T1000 (cell line): Measurements from ENCODE around the gene SPG11.
A peak's percentile ranks its signal among the peaks of the same experiment; 100 is the strongest.
"Not testable (repeated sequence)": the region's sequence is repeated elsewhere in the genome, so short reads cannot be mapped to it uniquely, and the experiment has no call there.

Experiments used
- DNase-seq: peaks from one replicate; lab custom pipeline; 2025; ENCODE audit warnings: mixed read lengths; lab: John Stamatoyannopoulos, UW

SPG11 gene, protein sequence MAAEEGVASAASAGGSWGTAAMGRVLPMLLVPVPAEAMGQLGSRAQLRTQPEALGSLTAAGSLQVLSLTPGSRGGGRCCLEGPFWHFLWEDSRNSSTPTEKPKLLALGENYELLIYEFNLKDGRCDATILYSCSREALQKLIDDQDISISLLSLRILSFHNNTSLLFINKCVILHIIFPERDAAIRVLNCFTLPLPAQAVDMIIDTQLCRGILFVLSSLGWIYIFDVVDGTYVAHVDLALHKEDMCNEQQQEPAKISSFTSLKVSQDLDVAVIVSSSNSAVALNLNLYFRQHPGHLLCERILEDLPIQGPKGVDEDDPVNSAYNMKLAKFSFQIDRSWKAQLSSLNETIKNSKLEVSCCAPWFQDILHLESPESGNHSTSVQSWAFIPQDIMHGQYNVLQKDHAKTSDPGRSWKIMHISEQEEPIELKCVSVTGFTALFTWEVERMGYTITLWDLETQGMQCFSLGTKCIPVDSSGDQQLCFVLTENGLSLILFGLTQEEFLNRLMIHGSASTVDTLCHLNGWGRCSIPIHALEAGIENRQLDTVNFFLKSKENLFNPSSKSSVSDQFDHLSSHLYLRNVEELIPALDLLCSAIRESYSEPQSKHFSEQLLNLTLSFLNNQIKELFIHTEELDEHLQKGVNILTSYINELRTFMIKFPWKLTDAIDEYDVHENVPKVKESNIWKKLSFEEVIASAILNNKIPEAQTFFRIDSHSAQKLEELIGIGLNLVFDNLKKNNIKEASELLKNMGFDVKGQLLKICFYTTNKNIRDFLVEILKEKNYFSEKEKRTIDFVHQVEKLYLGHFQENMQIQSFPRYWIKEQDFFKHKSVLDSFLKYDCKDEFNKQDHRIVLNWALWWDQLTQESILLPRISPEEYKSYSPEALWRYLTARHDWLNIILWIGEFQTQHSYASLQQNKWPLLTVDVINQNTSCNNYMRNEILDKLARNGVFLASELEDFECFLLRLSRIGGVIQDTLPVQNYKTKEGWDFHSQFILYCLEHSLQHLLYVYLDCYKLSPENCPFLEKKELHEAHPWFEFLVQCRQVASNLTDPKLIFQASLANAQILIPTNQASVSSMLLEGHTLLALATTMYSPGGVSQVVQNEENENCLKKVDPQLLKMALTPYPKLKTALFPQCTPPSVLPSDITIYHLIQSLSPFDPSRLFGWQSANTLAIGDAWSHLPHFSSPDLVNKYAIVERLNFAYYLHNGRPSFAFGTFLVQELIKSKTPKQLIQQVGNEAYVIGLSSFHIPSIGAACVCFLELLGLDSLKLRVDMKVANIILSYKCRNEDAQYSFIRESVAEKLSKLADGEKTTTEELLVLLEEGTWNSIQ (N-terminal part only)

DNA sequence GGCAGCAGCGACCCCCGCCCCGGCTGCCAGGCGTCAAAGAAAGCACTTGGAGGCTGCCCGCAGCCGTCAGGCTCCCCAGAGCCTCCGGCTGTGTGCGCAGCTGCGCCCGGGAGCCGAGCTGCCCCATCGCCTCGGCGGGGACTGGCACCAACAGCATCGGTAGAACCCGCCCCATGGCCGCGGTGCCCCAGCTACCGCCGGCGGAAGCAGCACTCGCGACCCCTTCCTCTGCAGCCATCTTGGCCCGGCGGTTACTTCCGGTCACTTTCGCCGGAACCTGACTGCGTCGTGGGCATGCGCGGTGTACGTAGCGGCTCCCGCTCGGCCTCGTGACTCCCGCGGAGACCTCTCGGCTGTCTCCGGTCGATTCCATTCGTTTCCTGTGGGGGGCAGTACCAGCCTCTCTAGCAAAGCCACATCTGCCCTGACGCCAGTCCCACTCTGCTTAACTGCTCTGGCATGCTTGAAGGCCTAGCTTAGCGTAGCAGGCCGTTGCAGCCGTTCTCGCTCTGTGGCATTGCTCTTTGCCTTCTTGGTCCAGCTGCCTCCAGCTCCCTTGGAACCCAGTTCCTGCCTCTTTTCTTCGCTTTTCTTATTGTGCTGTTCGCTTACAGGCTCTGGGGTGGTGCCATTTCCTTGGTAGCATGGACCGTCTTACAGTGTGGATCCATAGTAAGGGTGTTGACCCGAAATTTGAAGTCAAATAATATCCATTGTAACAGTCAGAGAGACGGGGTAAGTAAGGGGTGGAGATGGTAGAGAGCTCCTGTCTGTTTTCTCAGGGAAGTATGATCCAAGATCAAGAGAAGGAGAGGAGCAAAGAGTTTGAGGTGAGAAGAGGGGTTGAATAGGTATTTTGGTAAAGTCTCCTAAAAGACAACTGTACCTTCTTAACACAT lies at the start of gene SPG11:
SPG11 (minus strand) TSS at position 253 of the 899 bp plus-strand sequence; CDS start at position 238, 15 bp downstream.
- peak; percentile 89 for DNase-seq

DNA sequence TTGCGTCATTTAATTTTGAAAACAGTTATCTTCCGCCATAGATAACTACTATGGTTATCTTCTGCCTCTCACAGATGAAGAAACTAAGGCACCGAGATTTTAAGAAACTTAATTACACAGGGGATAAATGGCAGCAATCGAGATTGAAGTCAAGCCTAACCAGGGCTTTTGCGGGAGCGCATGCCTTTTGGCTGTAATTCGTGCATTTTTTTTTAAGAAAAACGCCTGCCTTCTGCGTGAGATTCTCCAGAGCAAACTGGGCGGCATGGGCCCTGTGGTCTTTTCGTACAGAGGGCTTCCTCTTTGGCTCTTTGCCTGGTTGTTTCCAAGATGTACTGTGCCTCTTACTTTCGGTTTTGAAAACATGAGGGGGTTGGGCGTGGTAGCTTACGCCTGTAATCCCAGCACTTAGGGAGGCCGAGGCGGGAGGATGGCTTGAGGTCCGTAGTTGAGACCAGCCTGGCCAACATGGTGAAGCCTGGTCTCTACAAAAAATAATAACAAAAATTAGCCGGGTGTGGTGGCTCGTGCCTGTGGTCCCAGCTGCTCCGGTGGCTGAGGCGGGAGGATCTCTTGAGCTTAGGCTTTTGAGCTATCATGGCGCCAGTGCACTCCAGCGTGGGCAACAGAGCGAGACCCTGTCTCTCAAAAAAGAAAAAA lies 49.0 kb upstream of the SPG11 start:
- peak; percentile 42 for DNase-seq

DNA sequence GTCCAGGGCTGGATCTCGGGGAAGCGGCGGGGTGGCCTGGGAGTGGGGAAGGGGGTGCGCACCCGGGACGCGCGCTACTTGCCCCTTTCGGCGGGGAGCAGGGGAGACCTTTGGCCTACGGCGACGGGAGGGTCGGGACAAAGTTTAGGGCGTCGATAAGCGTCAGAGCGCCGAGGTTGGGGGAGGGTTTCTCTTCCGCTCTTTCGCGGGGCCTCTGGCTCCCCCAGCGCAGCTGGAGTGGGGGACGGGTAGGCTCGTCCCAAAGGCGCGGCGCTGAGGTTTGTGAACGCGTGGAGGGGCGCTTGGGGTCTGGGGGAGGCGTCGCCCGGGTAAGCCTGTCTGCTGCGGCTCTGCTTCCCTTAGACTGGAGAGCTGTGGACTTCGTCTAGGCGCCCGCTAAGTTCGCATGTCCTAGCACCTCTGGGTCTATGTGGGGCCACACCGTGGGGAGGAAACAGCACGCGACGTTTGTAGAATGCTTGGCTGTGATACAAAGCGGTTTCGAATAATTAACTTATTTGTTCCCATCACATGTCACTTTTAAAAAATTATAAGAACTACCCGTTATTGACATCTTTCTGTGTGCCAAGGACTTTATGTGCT lies 48.4 kb upstream of the SPG11 start:
- DNase-seq, result no peak

DNA sequence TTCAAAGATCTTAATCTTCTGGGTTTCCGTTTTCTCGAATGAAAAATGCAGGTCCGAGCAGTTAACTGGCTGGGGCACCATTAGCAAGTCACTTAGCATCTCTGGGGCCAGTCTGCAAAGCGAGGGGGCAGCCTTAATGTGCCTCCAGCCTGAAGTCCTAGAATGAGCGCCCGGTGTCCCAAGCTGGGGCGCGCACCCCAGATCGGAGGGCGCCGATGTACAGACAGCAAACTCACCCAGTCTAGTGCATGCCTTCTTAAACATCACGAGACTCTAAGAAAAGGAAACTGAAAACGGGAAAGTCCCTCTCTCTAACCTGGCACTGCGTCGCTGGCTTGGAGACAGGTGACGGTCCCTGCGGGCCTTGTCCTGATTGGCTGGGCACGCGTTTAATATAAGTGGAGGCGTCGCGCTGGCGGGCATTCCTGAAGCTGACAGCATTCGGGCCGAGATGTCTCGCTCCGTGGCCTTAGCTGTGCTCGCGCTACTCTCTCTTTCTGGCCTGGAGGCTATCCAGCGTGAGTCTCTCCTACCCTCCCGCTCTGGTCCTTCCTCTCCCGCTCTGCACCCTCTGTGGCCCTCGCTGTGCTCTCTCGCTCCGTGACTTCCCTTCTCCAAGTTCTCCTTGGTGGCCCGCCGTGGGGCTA lies 47.8 kb upstream of the SPG11 start, which contains the start of the genes B2M and PATL2:
B2M (plus strand) TSS at position 422 of the 647 bp plus-strand sequence; CDS start at position 452, 30 bp downstream.
PATL2 (minus strand) TSS at position 228 of the 647 bp plus-strand sequence. CDS start 34,833 bp downstream, outside the sequence.
- peak; percentile 94 for DNase-seq

DNA sequence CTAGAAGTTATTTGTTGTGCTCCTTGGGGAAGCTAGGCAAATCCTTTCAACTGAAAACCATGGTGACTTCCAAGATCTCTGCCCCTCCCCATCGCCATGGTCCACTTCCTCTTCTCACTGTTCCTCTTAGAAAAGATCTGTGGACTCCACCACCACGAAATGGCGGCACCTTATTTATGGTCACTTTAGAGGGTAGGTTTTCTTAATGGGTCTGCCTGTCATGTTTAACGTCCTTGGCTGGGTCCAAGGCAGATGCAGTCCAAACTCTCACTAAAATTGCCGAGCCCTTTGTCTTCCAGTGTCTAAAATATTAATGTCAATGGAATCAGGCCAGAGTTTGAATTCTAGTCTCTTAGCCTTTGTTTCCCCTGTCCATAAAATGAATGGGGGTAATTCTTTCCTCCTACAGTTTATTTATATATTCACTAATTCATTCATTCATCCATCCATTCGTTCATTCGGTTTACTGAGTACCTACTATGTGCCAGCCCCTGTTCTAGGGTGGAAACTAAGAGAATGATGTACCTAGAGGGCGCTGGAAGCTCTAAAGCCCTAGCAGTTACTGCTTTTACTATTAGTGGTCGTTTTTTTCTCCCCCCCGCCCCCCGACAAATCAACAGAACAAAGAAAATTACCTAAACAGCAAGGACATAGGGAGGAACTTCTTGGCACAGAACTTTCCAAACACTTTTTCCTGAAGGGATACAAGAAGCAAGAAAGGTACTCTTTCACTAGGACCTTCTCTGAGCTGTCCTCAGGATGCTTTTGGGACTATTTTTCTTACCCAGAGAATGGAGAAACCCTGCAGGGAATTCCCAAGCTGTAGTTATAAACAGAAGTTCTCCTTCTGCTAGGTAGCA lies 47.0 kb upstream of the SPG11 start:
- no peak for DNase-seq

DNA sequence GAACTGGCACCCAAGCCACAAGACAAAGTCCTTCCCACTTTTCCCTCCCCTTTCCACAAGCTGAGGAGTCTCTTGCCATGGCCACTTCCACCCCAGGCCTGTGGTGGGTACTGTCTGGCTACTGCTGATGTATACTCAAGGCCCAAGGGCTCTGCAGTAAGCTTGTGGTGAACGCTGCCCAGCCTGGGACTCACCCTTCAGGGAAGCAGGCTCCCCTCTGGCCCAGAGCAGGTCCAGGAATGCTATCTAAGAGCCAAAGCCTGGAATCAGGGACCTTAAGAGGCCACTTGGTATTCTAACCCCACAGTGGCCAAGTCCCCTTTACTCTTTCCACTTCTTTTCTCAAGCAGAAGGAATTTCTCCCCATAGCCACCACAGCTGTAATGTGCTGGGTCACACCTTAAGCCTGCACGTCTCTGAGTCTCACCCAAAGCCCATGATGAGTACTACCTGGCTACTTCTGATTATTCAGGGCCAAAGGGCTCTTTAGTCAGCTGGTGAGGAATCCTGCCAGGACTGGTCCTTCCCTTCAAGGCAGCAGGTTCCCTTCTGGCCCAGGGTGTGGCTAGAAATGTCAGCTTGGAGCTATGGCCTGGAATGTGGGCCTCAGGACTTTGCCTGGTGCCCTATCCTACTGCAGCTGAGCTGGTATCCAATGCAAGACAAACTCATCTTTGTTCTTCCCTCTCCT lies 43.6 kb upstream of the SPG11 start:
- no peak for DNase-seq

DNA sequence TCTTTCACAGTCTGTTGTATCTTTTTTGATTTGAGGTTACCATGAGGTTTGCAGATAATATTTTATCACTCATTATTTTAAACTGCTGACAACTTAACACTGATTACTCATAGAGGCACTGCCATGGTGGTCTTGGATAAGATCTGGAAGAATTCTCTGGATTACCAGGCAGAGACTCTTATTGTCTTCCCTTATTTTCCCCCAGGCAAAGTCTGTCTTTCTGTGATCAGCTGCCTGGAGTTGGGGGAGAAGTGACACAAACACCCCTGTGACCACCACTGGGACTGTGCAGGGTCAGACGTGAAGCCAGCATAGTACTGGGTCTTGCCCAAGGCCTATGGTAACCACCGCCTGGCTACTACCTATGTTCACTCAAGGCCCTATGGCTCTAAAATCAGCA lies 42.9 kb upstream of the SPG11 start:
- no peak for DNase-seq

DNA sequence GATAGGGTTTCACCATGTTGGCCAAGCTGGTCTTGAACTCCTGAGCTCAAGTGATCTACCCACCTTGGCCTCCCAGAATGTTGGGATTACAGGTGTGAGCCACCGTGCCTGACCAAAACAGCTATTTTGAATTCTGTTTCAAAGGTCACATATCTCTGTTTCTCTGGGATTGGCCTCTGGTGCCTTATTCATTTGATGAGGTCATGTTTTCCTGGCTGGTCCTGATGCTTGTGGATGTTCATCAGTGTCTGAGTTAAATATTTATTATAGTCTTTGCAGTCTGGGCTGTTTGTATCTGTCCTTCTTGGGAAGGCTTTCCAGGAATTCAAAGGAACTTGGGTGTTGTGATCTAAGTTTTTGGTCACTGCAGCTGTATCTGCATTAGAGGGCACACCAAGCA lies 42.5 kb upstream of the SPG11 start:
- DNase-seq, result no peak

DNA sequence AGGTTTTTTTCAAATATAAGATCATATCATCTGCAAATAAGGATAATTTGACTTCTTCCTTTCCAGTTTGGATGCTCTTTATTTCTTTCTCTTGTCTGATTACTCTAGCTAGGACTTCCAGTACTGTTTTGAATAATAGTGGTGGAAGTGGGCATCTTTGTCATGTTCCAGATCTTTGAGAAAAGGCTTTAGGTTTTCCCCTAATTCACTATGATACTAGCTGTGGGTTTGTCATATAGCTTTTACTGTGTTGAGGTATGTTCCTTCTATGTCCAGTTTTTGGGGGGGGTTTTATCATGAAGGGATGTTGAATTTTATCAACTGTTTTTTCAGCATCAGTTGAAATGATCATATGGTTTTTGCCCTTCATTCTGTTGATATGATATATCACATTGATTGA lies 37.2 kb upstream of the SPG11 start:
- not testable (repeated sequence) for DNase-seq

DNA sequence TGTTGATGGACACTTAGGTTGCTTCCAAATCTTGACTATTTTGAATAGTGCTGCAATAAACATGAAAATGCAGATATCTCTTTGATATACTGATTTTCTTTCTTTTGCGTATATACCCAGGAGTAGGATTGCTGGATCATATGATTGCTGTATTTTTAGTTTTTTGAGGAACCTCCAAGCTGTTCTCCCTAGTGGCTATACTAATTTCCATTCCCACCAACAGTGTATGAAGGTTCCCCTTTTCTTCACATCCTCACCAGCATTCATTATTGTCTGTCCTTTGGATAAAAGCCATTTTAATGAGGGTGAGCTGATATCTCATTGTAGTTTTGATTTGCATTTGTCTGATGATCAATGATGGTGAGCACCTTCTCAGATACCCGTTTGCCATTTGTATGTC lies 35.2 kb upstream of the SPG11 start:
- no peak for DNase-seq

DNA sequence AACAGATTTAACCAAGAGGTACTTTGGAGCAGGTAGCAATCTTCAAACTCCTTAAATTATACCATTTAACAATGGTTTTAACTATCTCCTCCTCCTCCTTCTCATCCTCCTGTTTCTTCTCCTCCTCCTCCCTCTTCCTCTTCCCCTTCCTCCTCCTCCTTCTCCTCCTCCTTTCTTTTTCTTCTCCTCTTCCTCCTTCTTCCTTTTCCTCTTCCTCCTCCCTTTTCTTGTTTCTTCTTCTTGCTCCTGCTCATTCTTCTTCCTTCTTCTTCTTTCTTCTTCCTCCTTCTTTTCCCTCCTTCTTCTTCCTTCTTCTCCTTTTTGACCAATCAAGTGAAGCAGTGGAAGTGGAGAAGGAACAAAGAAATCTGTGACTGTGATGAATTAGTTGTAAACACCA lies 33.6 kb upstream of the SPG11 start:
- no peak for DNase-seq

DNA sequence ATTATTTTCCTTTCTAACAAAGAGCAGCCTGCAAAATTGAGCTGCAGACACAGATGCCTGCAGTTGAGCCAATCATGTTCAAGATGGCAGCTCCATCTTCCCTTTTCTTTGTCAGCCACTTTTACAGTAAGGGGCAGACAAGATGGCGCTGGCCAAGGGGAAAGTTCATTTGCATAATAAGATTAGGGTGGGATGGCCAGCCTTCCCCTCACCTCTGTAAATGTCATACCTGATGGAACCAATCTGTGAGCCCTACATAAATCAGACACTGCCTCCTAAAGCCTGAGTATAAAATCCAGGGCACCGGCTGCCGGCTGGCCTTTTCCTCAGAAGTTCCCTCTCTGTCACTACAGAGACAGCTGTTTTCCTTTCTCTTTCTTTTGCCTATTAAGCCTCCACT lies 31.8 kb upstream of the SPG11 start:
- no peak for DNase-seq

DNA sequence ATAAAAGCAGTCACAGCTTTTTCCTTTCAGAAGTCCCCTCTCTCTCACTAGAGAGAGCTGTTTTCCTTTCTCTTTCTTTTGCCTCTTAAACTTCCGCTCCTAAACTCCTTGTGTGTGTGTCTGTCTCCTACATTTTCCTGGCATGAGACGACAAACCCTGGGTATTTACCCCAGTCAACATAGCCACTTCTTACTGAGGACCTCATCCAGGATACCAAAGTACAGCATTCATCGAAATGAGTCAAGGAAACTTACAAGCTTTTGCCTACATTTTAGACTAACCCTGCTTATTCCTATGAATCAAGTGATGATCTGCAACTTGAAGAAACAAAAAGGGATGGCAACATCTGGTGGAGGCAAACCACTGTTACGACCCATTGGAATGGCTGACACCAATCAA lies 31.0 kb upstream of the SPG11 start:
- no peak for DNase-seq

DNA sequence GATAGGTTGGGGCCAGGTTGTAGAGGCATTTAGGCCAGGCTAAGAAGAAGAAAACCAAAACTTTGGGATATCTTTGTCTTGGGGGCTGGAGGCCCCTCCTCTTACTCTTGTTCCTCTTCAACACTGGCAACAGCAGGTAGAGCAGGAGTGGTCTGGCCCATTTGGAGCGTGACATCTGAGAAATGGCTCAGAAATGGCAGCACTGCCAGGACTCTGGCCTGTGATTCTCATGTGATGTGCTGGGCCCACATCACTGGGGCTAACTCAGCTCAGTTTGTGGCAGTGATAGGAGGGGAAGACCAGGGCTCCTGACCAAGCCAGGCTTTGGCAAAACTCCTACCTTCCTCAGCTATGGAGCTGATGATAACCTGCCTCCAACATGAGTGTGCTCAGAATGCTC lies 29.2 kb upstream of the SPG11 start:
- no peak for DNase-seq

DNA sequence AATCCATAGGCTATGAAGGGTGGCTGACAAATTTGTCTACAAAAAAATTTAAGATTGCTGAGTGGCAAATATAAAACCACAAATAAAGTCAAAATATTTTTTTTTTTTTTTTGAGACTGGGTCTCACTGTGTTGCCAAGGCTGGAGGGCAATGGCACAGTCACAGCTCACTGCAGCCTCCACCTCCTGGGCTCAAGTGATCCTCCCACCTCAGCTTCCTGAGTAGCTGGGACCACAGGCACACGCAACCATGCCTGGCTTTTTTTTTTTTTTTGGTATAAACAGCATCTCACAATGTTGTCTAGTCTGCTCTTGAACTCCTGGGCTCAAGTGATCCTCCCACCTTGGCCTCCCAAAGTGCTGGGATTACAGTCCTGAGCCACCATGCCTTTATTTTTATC lies 26.8 kb upstream of the SPG11 start:
- not testable (repeated sequence) for DNase-seq

DNA sequence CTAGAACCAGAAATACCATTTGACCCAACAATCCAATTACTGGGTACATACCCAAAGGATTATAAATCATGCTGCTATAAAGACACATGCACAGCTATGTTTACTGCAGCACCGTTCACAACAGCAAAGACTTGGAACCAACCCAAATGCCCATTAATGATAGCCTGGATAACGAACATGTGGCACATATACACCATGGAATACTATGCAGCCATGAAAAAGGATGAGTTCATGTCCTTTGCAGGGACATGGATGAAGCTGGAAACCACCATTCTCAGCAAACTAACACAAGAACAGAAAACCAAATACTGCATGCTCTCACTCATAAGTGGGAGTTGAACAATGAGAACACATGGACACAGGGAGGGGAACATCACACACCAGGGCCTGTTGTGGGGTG lies 25.9 kb upstream of the SPG11 start:
- DNase-seq, result not testable (repeated sequence)

DNA sequence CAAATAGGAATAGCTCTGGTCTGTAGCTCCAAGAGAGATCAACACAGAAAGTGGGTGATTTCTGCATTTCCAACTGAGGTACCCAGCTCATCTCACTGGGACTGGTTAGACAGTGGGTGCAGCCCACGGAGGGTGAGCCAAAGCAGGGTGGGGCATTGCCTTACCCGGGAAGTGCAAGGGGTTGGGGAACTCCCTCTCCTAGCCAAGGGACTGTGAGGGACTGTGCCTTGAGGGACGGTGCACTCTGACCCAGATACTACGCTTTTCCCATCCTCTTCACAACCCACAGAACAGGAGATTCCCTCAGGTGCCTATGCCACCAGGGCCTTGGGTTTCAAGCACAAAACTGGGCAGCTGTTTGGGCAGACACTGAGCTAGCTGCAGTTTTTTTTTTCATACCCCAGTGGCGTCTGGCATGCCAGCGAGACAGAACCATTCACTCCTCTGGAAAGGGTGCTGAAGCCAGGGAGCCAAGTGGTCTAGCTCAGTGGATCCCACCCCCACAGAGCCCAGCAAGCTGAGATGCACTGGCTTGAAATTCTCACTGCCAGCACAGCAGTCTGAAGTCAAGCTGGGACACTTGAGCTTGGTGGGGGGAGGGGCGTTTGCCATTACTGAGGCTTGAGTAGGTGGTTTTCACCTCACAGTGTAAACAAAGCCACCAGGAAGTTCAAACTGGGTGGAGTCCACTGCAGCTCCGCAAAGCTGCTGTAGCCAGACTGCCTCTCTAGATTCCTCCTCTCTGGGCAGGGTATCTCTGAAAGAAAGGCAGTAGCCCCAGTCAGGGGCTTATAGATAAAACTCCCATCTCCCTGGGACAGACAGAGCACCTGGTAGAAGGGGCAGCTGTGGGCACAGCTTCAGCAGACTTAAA lies 19.6 kb upstream of the SPG11 start:
- not testable (repeated sequence) for DNase-seq
